ENCODE measurements around the gene NFIB. TPM values are rescaled to one million over a fixed set of nuclear protein-coding genes. Genes with fewer than 3 reads are reported as not detected.
A peak's percentile ranks its signal among the peaks of the same experiment; 100 is the strongest.

NFIB gene
- total RNA-seq, 1 donor from 2014 or later: 0.30 TPM

- DNase-seq (ENCODE audit: low spot score): peak; percentile 14
- H3K9ac ChIP-seq: no peak overlapping the region
- peak overlapping the region; percentile 79 for H3K4me2 ChIP-seq
- Mint-ChIP-seq H3K4me3 (peak overlapping the region; percentile 98), H3K27ac (no peak overlapping the region), H3K27me3 (ENCODE audit: insufficient read depth, low read depth) (peaks cover 43% of the 10 kb centered on the region), H3K36me3 (no peaks in the 10 kb centered on the region), H3K9me3 (no peaks in the 10 kb centered on the region), H3K4me1 (peaks cover 57% of the 10 kb centered on the region)
- peaks cover 98% of the 10 kb centered on the region for H3K27me3 ChIP-seq
- no peaks in the 10 kb centered on the region for H3K36me3 ChIP-seq
- TF ChIP-seq EZH2 (IDR thresholded peaks at IDR 0.05): peak; percentile 61
- no peak for TF ChIP-seq EZH2phosphoT487 (IDR thresholded peaks at IDR 0.05)
- no peak for TF ChIP-seq CTCF (IDR thresholded peaks at IDR 0.05)
- peaks cover 41% of the 10 kb centered on the region for H4K20me1 ChIP-seq (ENCODE audit: low read depth)
- H3K4me3 ChIP-seq: peak overlapping the region; percentile 62
- H3K79me2 ChIP-seq (ENCODE audit: low read depth): peaks cover under 1% of the 10 kb centered on the region
- no peak overlapping the region for H3K27ac ChIP-seq
- no peaks in the 10 kb centered on the region for H3K9me3 ChIP-seq (ENCODE audit: low read depth)
- no peak overlapping the region for H2AFZ ChIP-seq (replicated peaks)
- peaks cover 11% of the 10 kb centered on the region for H3K4me1 ChIP-seq
- H3F3A ChIP-seq (ENCODE audit: low read depth): peaks cover 10% of the 10 kb centered on the region
Observed at GRCh38 chr9:14316602-14317300, 2.8 kb upstream of the NFIB start.

GRCh38 chr9:14315875-14316601 lies 2.1 kb upstream of the NFIB start:
- H3K4me2 ChIP-seq: peak overlapping the region; percentile 79
- peak; percentile 49 for DNase-seq (ENCODE audit: low spot score)
- Mint-ChIP-seq H3K9me3 (no peaks in the 10 kb centered on the region), H3K36me3 (no peaks in the 10 kb centered on the region), H3K27ac (peak overlapping the region; percentile 96), H3K4me1 (peaks cover 49% of the 10 kb centered on the region), H3K27me3 (ENCODE audit: insufficient read depth, low read depth) (peaks cover 39% of the 10 kb centered on the region), H3K4me3 (peak overlapping the region; percentile 98)
- peaks cover 5% of the 10 kb centered on the region for H3F3A ChIP-seq (ENCODE audit: low read depth)
- peaks cover 33% of the 10 kb centered on the region for H4K20me1 ChIP-seq (ENCODE audit: low read depth)
- no peak overlapping the region for H3K27ac ChIP-seq
- peak overlapping the region; percentile 62 for H3K4me3 ChIP-seq
- H2AFZ ChIP-seq (replicated peaks): peak overlapping the region; percentile 5
- peaks cover 98% of the 10 kb centered on the region for H3K27me3 ChIP-seq
- H3K36me3 ChIP-seq: no peaks in the 10 kb centered on the region
- H3K9ac ChIP-seq: no peak overlapping the region
- no peaks in the 10 kb centered on the region for H3K9me3 ChIP-seq (ENCODE audit: low read depth)
- TF ChIP-seq EZH2phosphoT487 (IDR thresholded peaks at IDR 0.05) (peak; percentile 58), EZH2 (IDR thresholded peaks at IDR 0.05) (peak; percentile 82), CTCF (IDR thresholded peaks at IDR 0.05) (no peak)
- peaks cover 11% of the 10 kb centered on the region for H3K4me1 ChIP-seq
- H3K79me2 ChIP-seq (ENCODE audit: low read depth): peaks cover 7% of the 10 kb centered on the region

- peaks cover 7% of the 10 kb centered on the region for H3K79me2 ChIP-seq (ENCODE audit: low read depth)
Observed at GRCh38 chr9:14314929-14315874, 1.3 kb upstream of the NFIB start.

More at GRCh38 chr9:14314929-14315874, 1.3 kb upstream of the NFIB start:
- Mint-ChIP-seq H3K36me3 (no peaks in the 10 kb centered on the region), H3K9me3 (no peaks in the 10 kb centered on the region), H3K27me3 (ENCODE audit: insufficient read depth, low read depth) (peaks cover 35% of the 10 kb centered on the region), H3K4me3 (peak overlapping the region; percentile 98), H3K27ac (no peak overlapping the region), H3K4me1 (peaks cover 41% of the 10 kb centered on the region)
- peaks cover 32% of the 10 kb centered on the region for H4K20me1 ChIP-seq (ENCODE audit: low read depth)
- peak overlapping the region; percentile 62 for H3K4me3 ChIP-seq
- no peaks in the 10 kb centered on the region for H3K36me3 ChIP-seq
- H3K4me1 ChIP-seq: peaks cover 11% of the 10 kb centered on the region
- H2AFZ ChIP-seq (replicated peaks): peak overlapping the region; percentile 77
- peaks cover 98% of the 10 kb centered on the region for H3K27me3 ChIP-seq
- TF ChIP-seq EZH2 (IDR thresholded peaks at IDR 0.05) (no peak), CTCF (IDR thresholded peaks at IDR 0.05) (no peak), EZH2phosphoT487 (IDR thresholded peaks at IDR 0.05) (peak; percentile 58)
- H3K9me3 ChIP-seq (ENCODE audit: low read depth): no peaks in the 10 kb centered on the region
- peak overlapping the region; percentile 79 for H3K4me2 ChIP-seq
- H3K9ac ChIP-seq: no peak overlapping the region
- peak; percentile 60 for DNase-seq (ENCODE audit: low spot score)
- peaks cover 5% of the 10 kb centered on the region for H3F3A ChIP-seq (ENCODE audit: low read depth)
- H3K27ac ChIP-seq: no peak overlapping the region
